ENCODE results near the gene VCAM1. TPM values are rescaled to one million over a fixed set of nuclear protein-coding genes. Genes with fewer than 3 reads are reported as not detected.

Gene VCAM1
- total RNA-seq, 1 experiment from 2014 or later = 0.07 TPM

DNA sequence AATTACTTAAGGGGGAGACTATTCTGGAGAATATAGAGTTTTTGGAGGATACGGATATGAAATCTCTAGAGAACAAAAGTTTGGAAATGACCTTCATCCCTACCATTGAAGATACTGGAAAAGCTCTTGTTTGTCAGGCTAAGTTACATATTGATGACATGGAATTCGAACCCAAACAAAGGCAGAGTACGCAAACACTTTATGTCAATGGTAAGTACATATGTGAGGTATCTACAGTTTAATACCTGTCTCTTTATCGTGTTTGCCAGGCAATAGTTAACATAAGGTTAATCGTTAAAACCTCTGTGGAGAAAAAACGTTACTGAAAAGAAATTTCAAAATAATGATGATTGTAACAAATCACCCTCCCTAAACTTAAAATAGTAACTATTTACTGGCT, 11.8 kb downstream of the VCAM1 start:
- Histone ChIP-seq H3K9me3 (ENCODE audit: control insufficient read depth, low read depth, low read length) (no peaks in the 10 kb centered on the region), H4K91ac (ENCODE audit: insufficient read length, low read depth, low read length) (no peak overlapping the region), H3K9ac (ENCODE audit: extremely low read depth, insufficient read length, low read length) (no peak overlapping the region), H3K56ac (ENCODE audit: insufficient read length, low read depth, low read length) (no peak overlapping the region), H2BK120ac (ENCODE audit: low read depth, low read length, poor library complexity, severe bottlenecking) (no peak overlapping the region), H4K5ac (ENCODE audit: insufficient read length, low read depth, low read length) (no peak overlapping the region), H2BK15ac (ENCODE audit: low read depth, low read length) (no peak overlapping the region), H3K23ac (ENCODE audit: insufficient read length, low read depth, low read length) (no peak overlapping the region), H2AFZ (ENCODE audit: low read length) (no peak overlapping the region), H3K4me1 (ENCODE audit: insufficient read depth, low read length) (no peaks in the 10 kb centered on the region), H3K4me2 (ENCODE audit: insufficient read depth, insufficient read length, low read length) (no peak overlapping the region), H3K27me3 (ENCODE audit: insufficient read depth, low read length) (no peaks in the 10 kb centered on the region), H2BK12ac (ENCODE audit: insufficient read length, low read depth, low read length) (no peak overlapping the region), H3K79me2 (ENCODE audit: insufficient read depth, low read length) (no peaks in the 10 kb centered on the region), H2BK20ac (ENCODE audit: low read depth, low read length, poor library complexity, severe bottlenecking) (no peak overlapping the region), H3K4ac (ENCODE audit: low read depth, low read length) (no peak overlapping the region), H3T11ph (ENCODE audit: low read length) (no peak overlapping the region), H3K27ac (ENCODE audit: insufficient read length, low read depth, low read length) (no peak overlapping the region), H3K23me2 (ENCODE audit: insufficient read length, low read depth, low read length, poor library complexity, severe bottlenecking) (no peaks in the 10 kb centered on the region), H3K14ac (ENCODE audit: insufficient read depth, low read length) (no peak overlapping the region), H4K8ac (replicated peaks; ENCODE audit: insufficient read length, low read depth, low read length) (no peak overlapping the region), H3K79me1 (ENCODE audit: insufficient read depth, low read depth, low read length, poor library complexity, severe bottlenecking) (no peaks in the 10 kb centered on the region), H2BK5ac (ENCODE audit: insufficient read length, low read length) (no peak overlapping the region), H2AK5ac (ENCODE audit: insufficient read length, low read length) (no peak overlapping the region), H4K20me1 (ENCODE audit: control insufficient read depth, insufficient read depth, insufficient read length) (no peaks in the 10 kb centered on the region), H3K18ac (ENCODE audit: insufficient read length, low read depth, low read length) (no peak overlapping the region)
- Mint-ChIP-seq H3K4me1 (peaks cover 0 to 7% of the 10 kb centered on the region in 2 experiments; a peak in 2 of 4 replicates), H3K27me3 (ENCODE audit: low read depth) (no peaks in the 10 kb centered on the region), H3K9me3 (no peaks in the 10 kb centered on the region), H3K36me3 (ENCODE audit: insufficient read depth in 1 of 3, low read depth in 3 of 3) (no peaks in the 10 kb centered on the region), H3K4me3 (no peak overlapping the region), H3K27ac (no peak overlapping the region)
- TF ChIP-seq, protein P1, sequence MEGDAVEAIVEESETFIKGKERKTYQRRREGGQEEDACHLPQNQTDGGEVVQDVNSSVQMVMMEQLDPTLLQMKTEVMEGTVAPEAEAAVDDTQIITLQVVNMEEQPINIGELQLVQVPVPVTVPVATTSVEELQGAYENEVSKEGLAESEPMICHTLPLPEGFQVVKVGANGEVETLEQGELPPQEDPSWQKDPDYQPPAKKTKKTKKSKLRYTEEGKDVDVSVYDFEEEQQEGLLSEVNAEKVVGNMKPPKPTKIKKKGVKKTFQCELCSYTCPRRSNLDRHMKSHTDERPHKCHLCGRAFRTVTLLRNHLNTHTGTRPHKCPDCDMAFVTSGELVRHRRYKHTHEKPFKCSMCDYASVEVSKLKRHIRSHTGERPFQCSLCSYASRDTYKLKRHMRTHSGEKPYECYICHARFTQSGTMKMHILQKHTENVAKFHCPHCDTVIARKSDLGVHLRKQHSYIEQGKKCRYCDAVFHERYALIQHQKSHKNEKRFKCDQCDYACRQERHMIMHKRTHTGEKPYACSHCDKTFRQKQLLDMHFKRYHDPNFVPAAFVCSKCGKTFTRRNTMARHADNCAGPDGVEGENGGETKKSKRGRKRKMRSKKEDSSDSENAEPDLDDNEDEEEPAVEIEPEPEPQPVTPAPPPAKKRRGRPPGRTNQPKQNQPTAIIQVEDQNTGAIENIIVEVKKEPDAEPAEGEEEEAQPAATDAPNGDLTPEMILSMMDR (conservative IDR thresholded peaks at IDR 0.05) = no peak
- no peak for DNase-seq
- no CpG with 5 or more reads among the region's 6 CpGs for WGBS (ENCODE audit: extremely low coverage, insufficient read length, low lambda C conversion rate)
